Osteoblast (primary cell): ENCODE results near the gene PCARE. TPM values are rescaled to one million over a fixed set of nuclear protein-coding genes. Genes with fewer than 3 reads are reported as not detected.
A peak's percentile ranks its signal among the peaks of the same experiment; 100 is the strongest.

Source experiments
- DNase-seq: peaks from one replicate; pipeline ENCODE4 v3.0.0; 2011; ENCODE audit warnings: low spot score, mixed read lengths; ENCODE audit not compliant: insufficient read length; ENCODE audit errors: missing footprints
- H2AFZ ChIP-seq: 2 replicates; pipeline ENCODE4 v1.6.0; 2011; ENCODE audit warnings: mild to moderate bottlenecking, low read length
- H3K27ac ChIP-seq: 2 replicates; pipeline ENCODE4 v1.5.1; 2011; ENCODE audit warnings: mild to moderate bottlenecking, low read depth, low read length, moderate library complexity
- H3K27me3 ChIP-seq: 2 replicates; pipeline ENCODE4 v1.6.0; 2012; ENCODE audit warnings: mild to moderate bottlenecking, control low read depth, inconsistent platforms, low read length, moderate library complexity; ENCODE audit not compliant: insufficient read depth
- H3K36me3 ChIP-seq: 2 replicates; pipeline ENCODE4 v1.5.1; 2011; ENCODE audit warnings: mild to moderate bottlenecking, low read length, control low read depth, moderate library complexity; ENCODE audit not compliant: insufficient read depth
- H3K4me1 ChIP-seq: 2 replicates; pipeline ENCODE4 v1.5.1; 2011; ENCODE audit warnings: mild to moderate bottlenecking, low read length, control low read depth, moderate library complexity; ENCODE audit not compliant: insufficient read depth
- H3K4me2 ChIP-seq: 2 replicates; pipeline ENCODE4 v1.6.0; 2011; ENCODE audit warnings: mild to moderate bottlenecking, low read length; ENCODE audit not compliant: insufficient read depth
- H3K4me3 ChIP-seq: fragments of 200-600 bp; sonication (generic); 3 replicates; pipeline ENCODE4 v1.5.1; 2012; ENCODE audit warnings: mild to moderate bottlenecking, low read length, inconsistent platforms; ENCODE audit not compliant: insufficient read depth
- H3K79me2 ChIP-seq: 2 replicates; pipeline ENCODE4 v1.6.0; 2012; ENCODE audit warnings: mild to moderate bottlenecking, low read length, control low read depth, inconsistent platforms; ENCODE audit not compliant: insufficient read depth
- H3K9me3 ChIP-seq: 2 replicates; pipeline ENCODE4 v1.5.1; 2011; ENCODE audit warnings: low read depth, low read length, control low read depth
- H4K20me1 ChIP-seq: 2 replicates; pipeline ENCODE4 v1.6.0; 2012; ENCODE audit warnings: mild to moderate bottlenecking, low read length, control low read depth; ENCODE audit not compliant: insufficient read depth
- total RNA-seq: library from RNA; depleted of rRNA; stranded (reverse); fragments of >200 nt; gene quantifications from 2 replicates; pipeline ENCODE4 v1.2.3, GENCODE V29; 2012
- TF ChIP-seq, protein P1 (sequence below): IDR thresholded peaks from 2 replicates; pipeline ENCODE4 v1.5.1; 2011; ENCODE audit warnings: mild to moderate bottlenecking, low read depth, low read length, moderate library complexity; ENCODE audit errors: extremely low read depth

The PCARE gene
- total RNA-seq, 1 donor: not detected

DNA sequence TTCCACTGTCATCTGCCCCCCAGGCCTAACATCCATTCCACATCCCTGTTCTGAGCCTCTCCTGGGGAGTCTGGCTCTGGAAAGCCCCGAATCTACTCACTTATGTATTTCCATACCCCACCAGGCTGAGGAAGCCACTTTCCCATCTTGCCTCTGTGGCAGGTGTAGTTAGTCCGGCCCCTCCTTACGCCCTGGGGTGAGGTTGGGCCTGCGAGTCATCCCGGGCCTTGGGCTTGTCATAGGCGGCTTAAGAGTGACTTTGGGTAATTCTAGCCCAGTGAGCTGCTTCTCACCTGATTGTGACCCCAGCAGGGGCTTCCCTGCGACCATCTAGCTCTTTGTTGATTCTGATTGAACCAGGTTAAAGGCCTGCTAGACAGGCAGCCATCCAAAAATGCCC lies 21.1 kb downstream of the PCARE start:
- TF ChIP-seq, protein P1, sequence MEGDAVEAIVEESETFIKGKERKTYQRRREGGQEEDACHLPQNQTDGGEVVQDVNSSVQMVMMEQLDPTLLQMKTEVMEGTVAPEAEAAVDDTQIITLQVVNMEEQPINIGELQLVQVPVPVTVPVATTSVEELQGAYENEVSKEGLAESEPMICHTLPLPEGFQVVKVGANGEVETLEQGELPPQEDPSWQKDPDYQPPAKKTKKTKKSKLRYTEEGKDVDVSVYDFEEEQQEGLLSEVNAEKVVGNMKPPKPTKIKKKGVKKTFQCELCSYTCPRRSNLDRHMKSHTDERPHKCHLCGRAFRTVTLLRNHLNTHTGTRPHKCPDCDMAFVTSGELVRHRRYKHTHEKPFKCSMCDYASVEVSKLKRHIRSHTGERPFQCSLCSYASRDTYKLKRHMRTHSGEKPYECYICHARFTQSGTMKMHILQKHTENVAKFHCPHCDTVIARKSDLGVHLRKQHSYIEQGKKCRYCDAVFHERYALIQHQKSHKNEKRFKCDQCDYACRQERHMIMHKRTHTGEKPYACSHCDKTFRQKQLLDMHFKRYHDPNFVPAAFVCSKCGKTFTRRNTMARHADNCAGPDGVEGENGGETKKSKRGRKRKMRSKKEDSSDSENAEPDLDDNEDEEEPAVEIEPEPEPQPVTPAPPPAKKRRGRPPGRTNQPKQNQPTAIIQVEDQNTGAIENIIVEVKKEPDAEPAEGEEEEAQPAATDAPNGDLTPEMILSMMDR: no peak
- no peak for DNase-seq
- no peak overlapping the region for H3K4me3 ChIP-seq
- no peak overlapping the region for H3K27ac ChIP-seq
- H3K79me2 ChIP-seq: no peaks in the 10 kb centered on the region
- no peaks in the 10 kb centered on the region for H3K9me3 ChIP-seq
- no peaks in the 10 kb centered on the region for H3K4me1 ChIP-seq
- no peak overlapping the region for H3K4me2 ChIP-seq
- H4K20me1 ChIP-seq: no peaks in the 10 kb centered on the region
- peak overlapping the region; percentile 23 for H2AFZ ChIP-seq
- H3K36me3 ChIP-seq: no peaks in the 10 kb centered on the region
- H3K27me3 ChIP-seq: peaks cover 11% of the 10 kb centered on the region

- no peaks in the 10 kb centered on the region for H3K9me3 ChIP-seq
- no peak overlapping the region for H3K4me2 ChIP-seq
- H4K20me1 ChIP-seq: no peaks in the 10 kb centered on the region
- H3K79me2 ChIP-seq: no peaks in the 10 kb centered on the region
- H3K4me3 ChIP-seq: no peak overlapping the region
- TF ChIP-seq, protein P1: no peak
- H3K36me3 ChIP-seq: no peaks in the 10 kb centered on the region
- no peaks in the 10 kb centered on the region for H3K4me1 ChIP-seq
- H2AFZ ChIP-seq: no peak overlapping the region
- no peak for DNase-seq
- H3K27me3 ChIP-seq: peaks cover 11% of the 10 kb centered on the region
- no peak overlapping the region for H3K27ac ChIP-seq
Measured at GRCh38 chr2:29052807-29053206, 21.5 kb downstream of the PCARE start.

DNA sequence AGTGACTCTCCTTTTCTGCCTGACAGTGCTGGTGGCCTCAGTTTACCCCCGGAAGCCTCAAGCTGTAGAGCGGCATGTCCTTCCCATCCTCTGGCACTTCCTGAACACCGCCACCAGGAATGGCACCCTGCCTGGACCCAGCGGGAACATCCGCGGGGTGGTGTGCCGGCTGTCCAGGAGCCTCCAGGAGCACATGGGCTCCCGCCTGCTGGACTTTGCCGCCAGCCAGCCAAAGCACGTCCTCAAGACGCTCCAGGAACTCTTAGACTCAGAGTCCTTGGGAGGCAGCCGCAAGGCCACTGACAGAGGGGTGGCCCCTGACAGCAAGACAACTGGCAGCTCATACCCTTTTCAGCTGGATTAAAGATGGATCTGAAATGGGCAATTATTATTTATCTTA lies 22.6 kb downstream of the PCARE start:
- no peaks in the 10 kb centered on the region for H3K79me2 ChIP-seq
- no peak overlapping the region for H3K4me3 ChIP-seq
- DNase-seq: no peak
- no peak overlapping the region for H2AFZ ChIP-seq
- TF ChIP-seq, protein P1: no peak
- peaks cover 11% of the 10 kb centered on the region for H3K27me3 ChIP-seq
- no peak overlapping the region for H3K4me2 ChIP-seq
- H3K9me3 ChIP-seq: no peaks in the 10 kb centered on the region
- no peaks in the 10 kb centered on the region for H3K36me3 ChIP-seq
- H4K20me1 ChIP-seq: no peaks in the 10 kb centered on the region
- no peak overlapping the region for H3K27ac ChIP-seq
- no peaks in the 10 kb centered on the region for H3K4me1 ChIP-seq

DNA sequence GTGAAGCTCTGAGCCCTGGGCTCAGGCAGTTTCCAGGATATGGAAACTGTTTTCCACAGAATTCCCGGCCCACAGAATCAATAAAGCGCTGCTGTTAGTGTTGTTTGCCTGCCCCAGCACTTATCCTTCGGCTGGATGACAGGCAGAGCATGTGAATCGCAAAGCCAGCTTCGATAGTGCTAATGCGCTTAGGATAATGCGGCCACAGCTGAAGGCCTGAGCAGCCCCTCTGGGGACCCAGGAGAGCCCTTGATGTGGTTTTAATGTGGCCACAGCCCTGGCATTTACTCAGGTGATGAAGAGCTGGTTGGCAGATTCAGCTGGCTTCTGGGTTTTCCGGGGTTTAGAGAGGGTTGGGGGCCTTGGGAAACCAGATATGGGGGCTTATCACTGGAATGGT lies 23.7 kb downstream of the PCARE start:
- no peaks in the 10 kb centered on the region for H3K79me2 ChIP-seq
- no peaks in the 10 kb centered on the region for H3K9me3 ChIP-seq
- no peaks in the 10 kb centered on the region for H3K36me3 ChIP-seq
- no peak overlapping the region for H2AFZ ChIP-seq
- H3K27me3 ChIP-seq: peaks cover 14% of the 10 kb centered on the region
- H4K20me1 ChIP-seq: no peaks in the 10 kb centered on the region
- H3K4me3 ChIP-seq: no peak overlapping the region
- H3K4me1 ChIP-seq: no peaks in the 10 kb centered on the region
- H3K27ac ChIP-seq: no peak overlapping the region
- TF ChIP-seq, protein P1: no peak
- no peak for DNase-seq
- H3K4me2 ChIP-seq: no peak overlapping the region
